GM19455 (cell line): ENCODE data around the gene PRKACA.

ENCODE experiments used
- ATAC-seq: cut with Tn5 transposase; IDR thresholded peaks from one replicate; pipeline ENCODE4 v1.9.1; 2021; ENCODE audit not compliant: unreplicated experiment

The PRKACA gene

DNA sequence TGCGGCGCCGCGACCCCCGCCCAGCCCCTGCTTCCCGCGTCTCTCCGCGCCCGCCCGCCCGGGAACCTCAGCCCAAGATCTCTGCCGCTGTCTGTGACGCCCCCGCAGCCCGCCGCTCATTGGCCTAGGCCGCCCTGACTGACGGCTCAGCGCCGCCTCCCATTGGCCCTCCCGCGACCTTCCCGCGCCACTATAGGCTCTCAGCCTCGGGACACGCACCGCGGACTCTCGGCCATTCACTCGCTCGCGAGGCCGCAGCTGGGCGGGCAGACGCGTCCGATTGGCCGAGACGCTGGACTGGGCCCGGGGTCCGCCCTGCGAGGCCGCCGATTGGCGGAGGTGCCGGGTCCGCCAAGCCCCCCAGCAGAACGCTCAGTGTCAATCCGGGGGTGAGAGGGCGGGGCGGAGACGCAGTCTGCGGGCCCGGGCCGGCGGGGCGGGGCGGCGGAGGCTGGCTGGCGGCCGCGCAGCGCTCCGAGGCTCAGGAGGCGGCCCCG lies at the start of gene PRKACA:
TSS of gene PRKACA (minus strand) at position 95 of the 497 bp plus-strand sequence. CDS start 215 bp downstream, outside the sequence.
- ATAC-seq: peak; percentile 84

DNA sequence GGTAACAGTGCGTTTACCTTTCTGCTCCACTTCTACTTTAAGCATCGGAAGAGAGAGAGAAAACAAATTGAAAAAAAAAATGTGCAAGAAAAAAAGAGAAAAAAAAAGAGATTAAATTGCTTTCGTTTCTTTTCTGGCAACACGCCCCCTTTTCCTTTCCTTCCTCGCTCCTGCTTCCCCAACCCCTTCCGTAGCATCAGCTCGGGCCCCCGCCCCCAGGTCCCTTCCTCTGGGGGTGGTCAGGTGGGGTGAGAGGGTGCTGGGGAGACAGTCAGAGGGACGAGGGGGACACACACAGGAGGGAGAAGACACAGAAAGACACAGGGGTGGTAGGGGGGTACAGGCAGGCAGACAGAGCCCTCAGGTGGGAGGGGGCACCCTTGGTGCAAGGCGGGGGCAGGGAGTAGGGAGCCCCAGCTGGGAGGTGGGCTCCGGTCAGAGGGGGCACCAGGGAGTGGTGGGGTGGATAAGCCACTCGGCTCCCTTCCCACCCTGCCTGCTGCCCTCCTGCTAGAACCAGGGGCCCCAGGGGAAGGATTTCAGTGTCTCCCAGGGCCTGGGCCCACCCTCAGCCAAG lies 49.5 kb upstream of the PRKACA start:
- no peak for ATAC-seq

DNA sequence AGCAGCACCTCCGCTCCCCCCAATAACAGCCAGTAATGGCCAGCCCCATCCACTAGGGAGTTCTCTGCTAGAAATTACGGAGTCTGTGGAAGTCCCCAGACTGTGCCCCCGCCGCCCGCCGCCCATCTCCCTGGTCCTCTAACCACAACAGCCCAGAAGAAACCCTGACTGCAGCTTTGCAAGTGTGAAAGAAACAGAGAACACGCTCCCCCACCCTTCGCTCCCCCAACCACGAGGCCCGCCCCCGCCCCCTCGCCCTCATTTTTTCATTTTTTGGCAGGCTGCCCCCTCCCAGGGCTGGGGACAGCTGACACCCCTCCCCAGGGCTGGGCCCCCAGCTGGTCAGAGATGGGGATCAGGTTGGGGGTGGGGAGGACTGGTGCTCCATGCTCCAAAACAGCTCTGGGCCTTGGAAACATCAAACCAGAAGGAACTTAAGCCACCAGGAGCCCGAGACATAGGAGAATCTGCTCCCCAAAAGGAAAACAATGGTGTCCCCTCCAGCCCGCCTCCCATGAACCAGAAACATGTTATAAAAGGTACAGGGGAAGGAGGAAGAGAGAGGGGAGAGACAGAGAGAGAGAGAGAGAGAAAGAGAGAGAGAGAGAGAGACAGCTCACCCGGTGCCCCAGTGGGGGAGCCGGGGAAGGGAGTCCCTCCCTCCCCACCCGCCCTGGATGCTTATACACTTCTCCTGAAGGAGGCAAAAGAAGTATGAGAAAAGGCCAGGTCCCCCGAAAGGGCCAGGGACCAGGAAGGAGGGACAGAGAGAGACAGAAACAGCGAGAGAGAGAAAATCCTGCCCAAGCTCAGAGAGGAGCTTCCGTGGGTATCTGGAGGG lies 48.6 kb upstream of the PRKACA start:
- ATAC-seq: no peak

DNA sequence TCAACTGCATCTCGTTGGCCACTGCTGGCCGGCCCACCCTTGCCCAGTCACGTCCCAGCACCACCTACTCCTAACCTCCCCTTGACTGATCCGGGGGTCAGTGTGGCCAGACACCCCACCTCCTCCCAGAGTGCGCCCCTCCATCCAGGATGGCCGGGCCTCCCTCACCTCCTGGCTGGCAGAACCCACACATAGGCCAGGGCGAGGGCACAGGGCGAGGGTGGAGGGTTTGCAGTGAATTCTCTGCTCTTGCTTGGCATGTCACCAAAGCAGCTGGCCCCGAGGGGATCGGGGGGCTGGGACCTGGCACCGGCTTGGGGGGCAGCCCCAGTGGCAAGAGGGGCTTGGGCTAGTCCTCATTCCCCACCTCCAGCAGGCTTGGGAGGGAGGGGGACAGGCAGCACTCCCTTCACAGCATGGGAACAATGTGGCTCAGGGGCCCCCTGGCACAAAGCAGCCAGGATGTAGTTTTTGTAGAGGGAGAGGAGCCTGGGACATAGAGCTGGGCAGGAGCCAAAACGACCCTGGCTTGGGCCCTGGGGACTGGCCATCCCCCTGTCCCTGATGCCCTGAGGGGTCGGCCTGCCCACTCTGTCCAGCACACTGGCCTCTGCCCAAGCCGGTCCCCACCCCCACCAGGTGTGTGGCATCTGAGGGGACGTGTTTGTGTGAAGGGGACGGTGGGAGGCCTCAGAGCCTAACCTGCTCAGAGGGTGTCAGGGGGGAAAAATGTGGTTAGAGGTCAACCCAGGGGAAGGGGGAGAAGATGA lies 47.3 kb upstream of the PRKACA start:
- no peak for ATAC-seq

GRCh38 chr19:14164082-14164481 lies 46.5 kb upstream of the PRKACA start:
- ATAC-seq: no peak

GRCh38 chr19:14162871-14163297 lies 45.3 kb upstream of the PRKACA start:
- no peak for ATAC-seq

DNA sequence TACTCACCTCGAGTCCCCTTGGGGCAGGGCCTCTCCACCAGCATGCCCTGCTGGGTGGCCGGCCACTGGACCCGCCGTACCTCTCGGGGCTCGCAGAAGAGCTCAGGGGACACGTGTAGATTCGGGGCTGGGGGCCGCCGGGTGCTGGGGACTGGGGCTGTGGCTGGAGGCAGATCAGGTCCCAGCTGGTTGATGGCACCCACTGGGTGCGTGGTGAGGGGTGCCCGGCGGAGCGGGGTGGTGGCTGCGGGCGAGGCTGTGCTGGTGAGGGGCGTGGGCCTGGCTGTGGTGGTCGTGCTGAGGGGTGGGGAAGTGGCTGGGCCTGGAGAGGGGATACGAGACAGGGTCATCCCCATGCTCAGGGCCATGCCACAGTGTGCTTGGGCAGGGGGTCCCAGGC lies 43.7 kb upstream of the PRKACA start:
- ATAC-seq: no peak

- no peak for ATAC-seq
These were observed 42.6 kb upstream of the PRKACA start for GRCh38 chr19:14160017-14160703.

GRCh38 chr19:14159059-14159458 lies 41.5 kb upstream of the PRKACA start:
- ATAC-seq: no peak

GRCh38 chr19:14158276-14159023 lies 40.9 kb upstream of the PRKACA start:
- ATAC-seq: no peak

DNA sequence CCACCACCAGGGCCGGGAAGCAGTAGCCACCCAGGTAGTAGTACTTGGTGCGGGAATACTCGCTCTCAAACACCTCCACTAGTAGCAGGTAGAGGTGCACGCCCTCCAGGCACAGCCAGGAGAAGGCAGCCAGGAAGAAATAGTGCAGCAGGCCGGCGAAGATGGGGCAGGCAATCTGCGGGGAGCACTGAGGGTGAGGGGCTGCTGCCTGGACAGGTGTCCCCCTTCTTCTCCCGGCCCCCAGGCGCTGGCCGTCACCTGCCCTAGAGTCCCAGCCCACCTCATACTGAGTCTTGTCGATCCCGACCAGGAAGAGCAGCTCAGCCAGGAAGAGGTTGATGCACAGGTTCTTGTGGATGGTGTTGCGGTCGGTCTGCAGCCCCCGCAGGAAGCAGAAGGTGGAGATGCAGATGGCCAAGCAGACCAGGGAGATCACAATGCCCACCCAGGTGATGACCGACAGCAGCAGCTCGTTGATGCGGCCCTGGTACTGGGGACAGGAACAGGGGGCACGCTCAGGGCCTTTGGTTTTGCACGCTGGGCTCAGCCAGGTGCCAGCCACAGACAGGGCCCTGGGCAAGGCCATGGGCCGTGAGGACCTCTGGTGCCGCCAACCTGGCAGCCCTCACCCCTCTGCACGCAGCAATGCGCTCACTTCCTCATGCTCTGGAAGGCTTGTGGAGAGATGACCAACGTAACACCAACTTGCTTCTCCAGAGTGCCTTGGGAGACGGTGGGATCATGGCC lies 39.6 kb upstream of the PRKACA start:
- ATAC-seq: no peak

DNA sequence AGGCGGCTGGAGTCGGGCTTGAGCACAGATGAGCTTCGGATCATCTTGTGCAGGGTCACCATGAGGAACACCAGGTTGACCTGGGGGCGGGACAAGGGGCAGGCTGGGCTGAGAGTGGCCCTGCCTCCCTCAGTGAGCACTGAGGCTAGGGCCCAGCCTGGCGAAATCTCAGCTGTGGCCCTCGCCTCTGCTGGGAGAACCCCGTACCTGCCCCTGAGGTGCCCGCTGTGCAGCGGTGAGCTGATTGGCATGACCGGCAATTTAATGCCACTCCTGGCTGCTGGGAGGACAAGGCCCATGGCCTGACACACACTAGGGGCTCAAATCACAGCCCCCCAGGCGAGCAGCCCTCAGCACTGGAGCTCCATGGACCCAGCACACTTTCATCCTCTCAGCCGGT lies 38.6 kb upstream of the PRKACA start:
- ATAC-seq: no peak

GRCh38 chr19:14155371-14155770 lies 37.8 kb upstream of the PRKACA start:
- ATAC-seq: no peak

- ATAC-seq: no peak
These were observed 35.2 kb upstream of the PRKACA start for GRCh38 chr19:14152713-14153112.

DNA sequence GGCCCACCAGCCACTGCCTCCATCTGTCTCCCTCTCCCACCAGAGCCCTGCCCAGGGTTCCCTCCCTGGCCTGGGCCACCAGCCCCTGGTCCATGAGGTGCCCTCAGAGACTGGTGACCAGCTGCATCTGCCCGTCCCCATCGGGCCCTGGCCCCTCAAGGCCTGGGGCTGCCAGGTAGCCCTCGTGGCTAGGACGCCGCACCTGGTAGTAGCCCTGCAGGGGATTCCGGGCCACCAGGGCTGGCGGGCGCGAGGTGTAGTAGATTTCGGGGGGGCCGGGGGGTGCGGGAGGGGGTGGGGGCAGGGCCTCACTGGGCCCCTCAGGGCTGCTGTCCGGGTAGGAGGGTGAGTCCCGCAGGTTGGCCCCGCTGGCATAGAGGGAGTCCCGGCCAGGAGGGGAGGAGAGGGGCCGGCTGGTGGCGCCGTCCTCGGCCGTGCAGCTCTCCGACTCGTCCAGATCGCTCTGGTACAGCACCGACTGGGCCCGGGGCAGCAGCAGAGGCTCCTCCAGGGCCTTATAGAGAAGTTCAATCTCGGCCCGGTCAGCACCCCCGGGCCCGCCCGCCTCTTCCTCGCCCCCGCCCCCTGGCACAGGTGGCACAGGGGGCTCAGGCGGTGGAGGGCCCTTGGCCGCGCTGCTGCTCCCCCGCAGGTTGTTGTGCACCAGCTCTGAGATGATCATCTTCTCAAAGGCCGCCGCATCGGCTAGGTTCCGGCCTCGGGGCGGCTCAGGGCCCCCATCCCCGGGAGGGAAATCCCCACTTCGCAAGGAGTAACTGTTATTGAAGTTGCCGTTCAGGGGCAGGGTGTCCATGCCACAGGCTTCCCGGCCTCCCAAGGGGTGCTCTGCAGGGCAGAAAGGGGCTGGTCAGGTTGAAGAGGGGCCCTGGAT lies 33.5 kb upstream of the PRKACA start:
- no peak for ATAC-seq

DNA sequence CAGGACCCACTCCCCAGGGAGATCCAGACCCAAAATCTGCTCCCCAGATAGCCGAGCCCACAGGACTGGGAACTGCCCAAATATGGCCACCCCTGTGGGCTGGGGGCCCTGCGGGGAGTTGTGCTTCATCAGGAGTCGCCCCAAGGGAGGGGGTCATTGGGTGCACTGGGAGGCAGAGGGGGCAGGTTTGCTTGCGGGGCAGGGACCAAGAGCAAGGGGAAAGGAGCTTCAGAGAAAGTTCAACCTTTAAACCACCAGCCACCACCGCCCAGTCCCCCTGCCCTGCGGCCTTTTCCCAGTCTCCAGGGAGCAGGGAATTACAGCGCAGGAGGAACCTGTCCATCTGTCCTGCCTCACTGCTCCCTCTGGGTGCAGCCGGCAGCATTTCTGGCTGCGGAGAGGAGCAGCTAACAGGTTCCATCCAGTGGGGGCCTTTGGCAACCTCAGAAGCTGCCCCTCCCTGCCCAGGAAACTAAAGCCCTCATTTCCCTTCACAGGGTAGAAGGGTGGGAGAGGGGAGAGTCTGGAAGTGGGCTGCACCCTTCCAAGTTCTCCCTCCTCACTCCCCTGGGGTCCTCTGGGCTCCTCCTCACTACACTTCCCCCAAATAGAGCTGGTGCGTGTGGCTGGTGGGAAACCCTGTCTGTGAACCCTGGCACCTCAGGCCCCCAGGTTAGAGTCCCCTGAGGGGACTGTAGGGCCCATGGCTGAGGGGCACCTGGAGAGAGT lies 32.6 kb upstream of the PRKACA start:
- no peak for ATAC-seq

DNA sequence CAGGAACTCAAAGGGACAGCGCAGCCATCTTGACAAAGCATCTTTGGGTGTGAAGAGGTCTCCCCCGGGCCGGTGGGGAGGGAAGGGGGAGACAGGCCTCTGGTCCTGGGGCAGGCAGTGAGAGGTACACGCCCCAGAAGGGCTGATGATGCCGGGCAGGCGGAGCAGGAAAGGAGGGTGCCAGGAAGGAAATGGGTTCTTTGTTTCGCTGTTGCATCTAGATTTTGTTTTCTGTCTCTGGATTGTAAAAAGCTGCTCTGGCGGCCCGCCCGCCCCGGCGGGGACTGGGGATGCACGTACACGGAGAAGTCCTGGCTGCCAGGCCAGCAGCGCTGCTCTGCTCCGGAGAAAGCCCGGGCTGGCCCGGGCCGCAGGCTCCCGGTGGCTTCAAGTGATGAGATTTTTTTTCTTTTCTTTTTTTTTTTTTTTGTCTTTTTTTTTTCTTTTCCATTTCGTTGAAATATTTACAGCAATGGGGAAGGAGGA lies 32.0 kb upstream of the PRKACA start:
- no peak for ATAC-seq
